ENCODE data around the gene DOHH. TPM values are rescaled to one million over a fixed set of nuclear protein-coding genes. Genes with fewer than 3 reads are reported as not detected.

Gene DOHH
- total RNA-seq, 1 donor = 1.4 TPM

DNA sequence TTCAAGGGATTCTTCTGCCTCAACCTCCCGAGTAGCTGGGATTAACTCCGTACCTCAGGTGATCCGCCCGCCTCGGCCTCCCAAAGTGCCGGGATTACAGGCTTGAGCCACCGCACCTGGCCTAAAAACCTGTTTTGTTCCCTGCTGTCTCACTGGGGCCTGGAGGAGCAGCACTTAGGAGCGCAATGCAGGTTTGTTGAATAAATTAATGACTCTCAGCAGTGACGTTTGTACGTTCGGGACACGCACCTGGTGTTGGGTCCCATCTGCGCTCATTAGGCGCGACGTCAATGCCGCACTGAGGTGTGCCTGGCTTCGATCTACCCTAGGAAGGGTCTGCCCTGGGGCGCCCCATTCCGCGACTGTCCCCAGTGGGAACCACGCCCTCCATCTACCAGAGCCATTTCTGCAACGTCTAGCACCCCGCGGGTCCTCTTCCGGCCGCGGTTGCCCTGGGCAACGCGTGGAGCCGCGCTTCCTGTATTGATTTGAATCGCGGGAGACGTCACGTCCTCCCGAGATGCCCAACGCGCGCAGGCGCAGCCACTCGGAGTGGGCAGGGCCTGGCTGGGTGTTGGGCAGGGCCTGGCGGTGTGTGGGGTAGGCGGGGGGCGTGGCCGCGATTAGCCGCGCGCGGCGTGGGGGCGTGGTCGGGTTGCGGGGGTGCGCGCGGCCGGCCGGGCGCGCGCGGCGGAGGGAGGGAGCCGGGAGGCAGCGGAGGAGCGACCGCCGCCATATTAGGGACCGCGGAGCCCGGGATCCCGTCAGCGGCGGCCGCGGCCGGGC lies 5.3 kb upstream of the DOHH start, which contains the start of gene FZR1:
Gene FZR1 (plus strand): TSS at position 714 of the 786 bp plus-strand sequence. CDS start 16,679 bp downstream, outside the sequence.
- Histone ChIP-seq H3K4me1 (ENCODE audit: insufficient read depth, low read length) (peaks cover 31% of the 10 kb centered on the region), H3K9me3 (ENCODE audit: low read depth, low read length) (no peaks in the 10 kb centered on the region), H3K27me3 (ENCODE audit: insufficient read depth, low read length) (no peaks in the 10 kb centered on the region), H3K4me3 (ENCODE audit: low read length) (peak within 1 kb of the TSS; percentile 78)

DNA sequence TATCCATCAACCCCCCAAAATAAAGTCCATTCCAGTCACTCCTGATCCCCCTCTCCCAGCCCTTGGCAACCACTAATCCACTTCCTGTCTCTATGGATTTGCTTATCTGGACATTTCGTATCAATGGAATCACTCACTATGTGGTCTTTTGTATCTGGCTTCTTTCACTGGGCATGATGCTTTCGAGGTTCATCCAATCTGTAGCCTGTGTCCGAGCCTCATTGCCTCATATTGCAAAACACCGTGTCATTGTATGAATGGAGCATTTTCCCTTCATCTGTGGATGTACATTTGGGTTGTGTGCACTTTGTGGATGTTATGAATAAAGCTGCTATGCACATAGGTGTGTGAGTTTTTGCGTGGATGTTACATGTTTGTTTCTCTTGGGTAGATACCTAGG lies 4.3 kb upstream of the DOHH start:
- Histone ChIP-seq H3K4me1 (ENCODE audit: insufficient read depth, low read length) (peaks cover 37% of the 10 kb centered on the region), H3K9me3 (ENCODE audit: low read depth, low read length) (no peaks in the 10 kb centered on the region), H3K4me3 (ENCODE audit: low read length) (no peak overlapping the region), H3K27me3 (ENCODE audit: insufficient read depth, low read length) (no peaks in the 10 kb centered on the region)

DNA sequence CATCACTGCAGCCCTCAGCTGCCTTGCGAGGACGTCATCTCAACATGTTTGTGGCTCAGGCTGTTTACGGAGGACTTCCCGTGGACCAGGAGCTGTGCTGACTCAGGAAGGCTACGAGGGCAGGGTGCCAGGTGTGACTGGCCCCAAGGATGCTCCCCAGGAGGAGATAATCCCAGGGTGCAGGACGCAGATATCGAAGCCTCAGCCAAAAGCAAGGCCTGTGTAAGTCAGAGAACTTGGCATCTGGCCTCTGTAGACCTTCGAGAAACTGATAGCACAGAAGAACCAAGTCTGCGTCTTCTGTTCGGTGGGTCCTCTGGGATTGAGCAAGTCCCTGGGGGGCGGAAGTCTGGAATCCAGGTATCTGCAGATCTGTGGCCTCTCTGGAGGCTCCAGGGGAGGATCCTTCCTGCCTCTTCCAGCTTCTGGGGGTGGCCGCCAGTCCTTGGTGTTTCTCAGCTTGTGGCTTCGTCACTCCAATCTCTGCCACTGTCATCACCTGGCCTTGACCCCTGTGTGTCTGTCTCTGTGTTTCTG lies 2.6 kb upstream of the DOHH start:
- peaks cover 37% of the 10 kb centered on the region for H3K4me1 ChIP-seq (ENCODE audit: insufficient read depth, low read length)
- no peaks in the 10 kb centered on the region for H3K27me3 ChIP-seq (ENCODE audit: insufficient read depth, low read length)
- no peak overlapping the region for H3K4me3 ChIP-seq (ENCODE audit: low read length)
- no peaks in the 10 kb centered on the region for H3K9me3 ChIP-seq (ENCODE audit: low read depth, low read length)

DNA sequence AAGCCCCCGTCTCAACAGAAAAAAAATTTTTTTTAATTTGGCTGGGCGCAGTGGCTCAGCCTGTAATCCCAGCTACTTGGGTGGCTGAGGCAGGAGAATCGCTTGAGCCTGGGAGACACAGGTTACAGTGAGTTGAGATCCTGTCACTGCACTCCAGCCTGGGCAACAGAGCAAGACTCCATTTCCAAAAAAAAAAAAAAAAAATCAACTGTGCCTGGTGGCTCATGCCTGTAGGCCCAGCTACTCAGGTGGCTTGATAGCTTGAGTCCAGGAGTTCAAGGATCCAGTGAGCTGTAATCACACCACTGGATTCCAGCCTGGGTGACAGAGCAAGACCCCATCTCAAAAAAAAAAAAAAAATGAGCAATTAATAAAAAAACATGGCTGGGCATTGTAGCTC lies 1.3 kb upstream of the DOHH start:
- H3K4me3 ChIP-seq (ENCODE audit: low read length) = no peak overlapping the region
- H3K27me3 ChIP-seq (ENCODE audit: insufficient read depth, low read length) = no peaks in the 10 kb centered on the region
- peaks cover 29% of the 10 kb centered on the region for H3K4me1 ChIP-seq (ENCODE audit: insufficient read depth, low read length)
- no peaks in the 10 kb centered on the region for H3K9me3 ChIP-seq (ENCODE audit: low read depth, low read length)

DNA sequence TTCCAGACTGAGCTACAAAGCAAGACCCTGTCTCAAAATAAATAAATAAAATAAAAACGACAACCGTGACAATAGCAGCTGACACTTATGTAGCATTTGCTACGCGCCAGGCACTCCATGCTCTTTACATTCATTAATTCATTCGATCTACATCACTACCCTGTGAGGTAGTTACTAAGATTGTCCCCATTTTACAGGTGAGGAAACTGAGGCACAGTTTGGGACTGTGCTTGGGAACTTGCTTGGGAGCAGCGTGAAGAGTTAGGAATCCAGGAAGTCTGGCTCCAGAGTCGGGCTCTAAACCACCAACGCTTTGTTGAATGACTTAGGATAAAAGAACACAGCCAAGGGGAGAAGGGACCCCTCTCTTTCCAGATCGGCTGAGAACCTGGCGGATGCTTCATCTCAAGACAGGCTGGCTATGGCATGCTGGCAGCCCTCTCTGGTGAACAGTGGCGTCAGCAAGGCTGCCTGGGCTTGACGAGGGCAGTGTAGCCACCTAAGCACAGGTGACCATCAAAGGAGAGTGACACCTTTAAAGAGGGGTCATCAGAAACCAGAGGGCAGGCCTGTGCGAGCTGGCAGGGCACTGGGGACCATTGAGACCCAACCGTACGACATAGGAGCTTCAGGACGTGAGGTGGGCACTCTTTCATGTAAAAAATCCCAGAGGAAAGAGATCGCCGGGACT lies 591 bp downstream of the DOHH start:
- Histone ChIP-seq H3K4me1 (ENCODE audit: insufficient read depth, low read length) (peaks cover 20% of the 10 kb centered on the region), H3K4me3 (ENCODE audit: low read length) (peak overlapping the region; percentile 86), H3K9me3 (ENCODE audit: low read depth, low read length) (no peaks in the 10 kb centered on the region), H3K27me3 (ENCODE audit: insufficient read depth, low read length) (no peaks in the 10 kb centered on the region)

DNA sequence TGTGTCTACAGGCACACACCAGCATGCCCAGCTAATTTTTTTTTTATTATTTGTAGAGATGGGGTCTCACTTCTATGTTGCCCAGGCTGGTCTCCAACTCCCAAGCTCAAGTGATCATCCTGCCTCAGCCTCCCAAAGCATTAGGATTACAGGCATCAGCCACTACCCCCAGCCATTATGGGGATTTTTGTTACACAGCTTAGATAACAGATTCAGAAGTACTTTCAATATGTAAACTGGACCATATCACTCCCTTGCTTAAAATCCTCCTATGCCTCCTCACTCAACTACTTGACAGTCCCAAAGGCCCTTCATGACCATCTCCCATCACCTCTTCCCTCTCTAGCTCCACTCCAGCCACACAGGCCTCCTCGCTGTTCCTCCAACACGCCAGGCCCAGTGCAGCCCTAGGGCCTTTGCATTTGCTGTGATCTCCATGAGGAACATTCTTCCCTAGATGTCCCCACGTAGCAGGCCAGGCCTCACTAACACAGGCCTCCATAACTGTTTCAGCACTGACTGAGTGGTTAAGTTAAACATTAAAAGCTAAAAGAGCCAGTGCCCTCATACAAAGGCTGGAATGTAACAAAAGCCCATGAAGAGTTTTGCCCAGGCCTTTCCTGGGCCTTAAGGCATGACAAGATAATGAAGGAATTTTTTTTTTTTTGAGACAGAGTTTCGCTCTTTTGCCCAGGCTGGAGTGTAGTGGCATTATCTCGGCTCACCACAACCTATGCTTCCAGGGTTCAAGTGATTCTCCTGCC lies 2.5 kb downstream of the DOHH start:
- Histone ChIP-seq H3K4me3 (ENCODE audit: low read length) (no peak overlapping the region), H3K9me3 (ENCODE audit: low read depth, low read length) (no peaks in the 10 kb centered on the region), H3K4me1 (ENCODE audit: insufficient read depth, low read length) (peaks cover 18% of the 10 kb centered on the region)

DNA sequence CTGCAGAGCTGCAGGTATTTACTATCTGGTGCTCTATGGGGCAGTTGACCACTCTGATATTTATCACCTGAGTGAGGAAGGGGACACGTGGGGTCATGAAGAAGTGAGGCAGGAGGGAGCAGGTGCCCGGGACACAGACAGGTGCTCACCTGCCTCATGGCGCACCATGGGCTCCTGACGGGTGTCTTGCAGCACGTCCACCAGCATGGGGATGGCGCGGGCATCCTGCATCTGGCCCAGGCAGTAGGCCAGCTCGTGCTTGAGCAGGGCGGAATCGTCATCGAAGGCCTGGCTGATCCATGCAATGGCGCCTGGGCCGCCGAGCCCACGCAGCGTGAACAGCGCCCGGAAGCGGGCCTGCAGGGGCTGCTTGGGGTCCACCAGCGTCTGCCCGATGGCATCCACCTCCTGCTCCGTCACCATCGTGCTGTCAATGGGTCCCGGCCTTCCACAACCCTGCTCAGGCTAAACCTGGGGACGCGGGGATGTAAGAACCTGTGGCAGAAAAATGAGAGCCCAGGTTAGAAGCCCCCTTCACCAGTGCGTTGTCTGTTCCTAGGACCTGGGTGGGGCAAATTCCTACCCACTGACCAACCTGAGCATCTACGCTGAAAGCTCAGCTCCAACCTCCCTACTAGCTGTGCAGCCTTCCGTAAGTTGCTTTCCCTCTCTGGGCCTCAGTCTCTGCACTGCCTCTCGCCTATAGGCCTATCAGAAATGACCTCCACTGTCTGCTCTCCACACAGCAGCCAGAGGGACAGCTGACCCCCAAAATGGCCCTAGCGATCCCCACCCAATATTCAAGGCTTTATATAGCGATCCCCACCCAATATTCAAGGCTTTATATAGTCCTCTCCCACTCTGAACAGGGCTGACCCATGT lies 3.8 kb downstream of the DOHH start:
- H3K4me3 ChIP-seq (ENCODE audit: low read length) = no peak overlapping the region
- peaks cover 18% of the 10 kb centered on the region for H3K4me1 ChIP-seq (ENCODE audit: insufficient read depth, low read length)
- no peaks in the 10 kb centered on the region for H3K27me3 ChIP-seq (ENCODE audit: insufficient read depth, low read length)
- no peaks in the 10 kb centered on the region for H3K9me3 ChIP-seq (ENCODE audit: low read depth, low read length)

More for the DNA sequence above, 2.5 kb downstream of the DOHH start:
- H3K27me3 ChIP-seq (ENCODE audit: insufficient read depth, low read length) = no peaks in the 10 kb centered on the region

DNA sequence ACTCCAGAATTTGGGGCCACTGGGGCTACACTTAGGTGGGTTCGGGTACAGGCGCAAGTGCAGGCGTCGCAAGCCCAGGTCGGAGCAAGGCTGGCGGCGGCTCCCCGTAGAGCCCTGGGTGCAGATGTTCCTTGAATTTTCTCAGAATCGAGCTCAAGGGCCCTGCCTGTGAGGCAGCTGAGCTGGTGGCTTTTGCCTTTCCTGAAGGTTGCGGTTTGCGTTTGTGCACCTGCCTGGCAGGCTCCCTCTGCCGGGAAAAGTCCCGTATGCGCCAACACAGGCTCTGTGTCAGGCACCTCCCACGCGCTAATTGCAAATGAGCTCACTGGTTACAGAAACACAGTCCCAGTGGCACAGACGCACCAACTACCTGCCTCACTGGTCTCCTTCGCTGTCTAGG lies 5.9 kb downstream of the DOHH start:
- Histone ChIP-seq H3K4me1 (ENCODE audit: insufficient read depth, low read length) (peaks cover 7% of the 10 kb centered on the region), H3K4me3 (ENCODE audit: low read length) (no peak overlapping the region), H3K9me3 (ENCODE audit: low read depth, low read length) (no peaks in the 10 kb centered on the region), H3K27me3 (ENCODE audit: insufficient read depth, low read length) (no peaks in the 10 kb centered on the region)

DNA sequence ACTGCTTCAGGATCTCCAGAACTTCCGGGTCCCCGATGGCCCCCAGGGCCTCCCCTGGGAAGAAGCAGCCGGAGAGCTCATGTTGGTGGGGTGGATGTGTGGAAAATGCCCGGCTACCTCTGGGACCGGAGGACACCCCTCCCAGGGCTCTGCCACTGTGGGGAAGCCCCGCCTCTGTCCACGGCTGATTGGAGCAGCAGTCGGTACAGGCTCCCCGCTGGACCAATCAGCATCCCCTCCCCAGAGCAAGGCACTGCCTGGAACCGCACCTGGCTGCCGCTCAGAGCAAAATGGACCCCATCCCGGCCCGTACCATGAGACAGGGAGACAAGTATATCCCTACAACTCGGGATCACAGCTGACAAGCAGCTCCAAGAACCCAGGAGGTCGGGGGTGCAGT lies 6.4 kb downstream of the DOHH start:
- H3K4me1 ChIP-seq (ENCODE audit: insufficient read depth, low read length) = peaks cover 1% of the 10 kb centered on the region
- no peaks in the 10 kb centered on the region for H3K9me3 ChIP-seq (ENCODE audit: low read depth, low read length)
- H3K27me3 ChIP-seq (ENCODE audit: insufficient read depth, low read length) = no peaks in the 10 kb centered on the region
- no peak overlapping the region for H3K4me3 ChIP-seq (ENCODE audit: low read length)

DNA sequence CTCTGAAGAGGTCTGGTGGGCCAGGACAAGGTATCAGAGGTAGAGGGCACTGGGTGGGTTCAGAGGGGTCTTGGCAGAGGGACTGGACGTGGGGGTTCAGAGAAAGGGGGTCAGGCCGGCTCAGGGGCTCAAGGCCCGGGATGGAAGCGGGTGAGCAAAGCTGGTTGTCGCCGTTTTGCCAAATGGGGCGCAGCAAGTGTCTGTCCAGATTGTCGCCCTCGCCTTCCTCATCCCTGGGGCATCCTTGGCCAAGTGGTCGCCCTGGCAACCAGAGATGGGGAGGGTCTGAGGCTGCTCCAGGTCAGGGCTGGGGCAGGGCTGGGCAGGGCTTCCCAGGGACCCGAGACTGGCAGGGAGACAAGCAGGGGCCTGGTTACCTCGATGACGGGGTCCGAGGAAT lies 6.8 kb downstream of the DOHH start:
- Histone ChIP-seq H3K4me3 (ENCODE audit: low read length) (no peak overlapping the region), H3K9me3 (ENCODE audit: low read depth, low read length) (no peaks in the 10 kb centered on the region), H3K27me3 (ENCODE audit: insufficient read depth, low read length) (no peaks in the 10 kb centered on the region), H3K4me1 (ENCODE audit: insufficient read depth, low read length) (no peaks in the 10 kb centered on the region)

DNA sequence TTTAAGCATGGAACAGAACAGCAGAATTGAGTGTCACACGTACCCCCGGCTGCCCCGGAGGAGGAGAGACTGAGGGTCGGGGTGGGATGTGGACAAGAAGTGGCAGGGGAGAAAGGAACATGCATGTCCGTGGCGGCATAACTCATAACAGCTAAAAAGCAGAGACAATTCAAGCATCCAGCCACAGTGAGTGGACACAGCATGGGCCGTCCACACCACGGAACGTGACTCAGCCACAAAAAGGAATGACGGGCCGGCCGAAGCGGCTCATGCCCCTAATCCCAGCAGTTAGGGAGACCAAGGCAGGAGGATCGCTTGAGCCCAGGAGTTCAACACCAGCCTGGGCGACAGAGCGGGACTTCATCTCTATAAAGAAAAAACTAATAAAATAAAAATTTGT lies 7.6 kb downstream of the DOHH start:
- Histone ChIP-seq H3K4me3 (ENCODE audit: low read length) (no peak overlapping the region), H3K4me1 (ENCODE audit: insufficient read depth, low read length) (no peaks in the 10 kb centered on the region), H3K9me3 (ENCODE audit: low read depth, low read length) (no peaks in the 10 kb centered on the region), H3K27me3 (ENCODE audit: insufficient read depth, low read length) (no peaks in the 10 kb centered on the region)

DNA sequence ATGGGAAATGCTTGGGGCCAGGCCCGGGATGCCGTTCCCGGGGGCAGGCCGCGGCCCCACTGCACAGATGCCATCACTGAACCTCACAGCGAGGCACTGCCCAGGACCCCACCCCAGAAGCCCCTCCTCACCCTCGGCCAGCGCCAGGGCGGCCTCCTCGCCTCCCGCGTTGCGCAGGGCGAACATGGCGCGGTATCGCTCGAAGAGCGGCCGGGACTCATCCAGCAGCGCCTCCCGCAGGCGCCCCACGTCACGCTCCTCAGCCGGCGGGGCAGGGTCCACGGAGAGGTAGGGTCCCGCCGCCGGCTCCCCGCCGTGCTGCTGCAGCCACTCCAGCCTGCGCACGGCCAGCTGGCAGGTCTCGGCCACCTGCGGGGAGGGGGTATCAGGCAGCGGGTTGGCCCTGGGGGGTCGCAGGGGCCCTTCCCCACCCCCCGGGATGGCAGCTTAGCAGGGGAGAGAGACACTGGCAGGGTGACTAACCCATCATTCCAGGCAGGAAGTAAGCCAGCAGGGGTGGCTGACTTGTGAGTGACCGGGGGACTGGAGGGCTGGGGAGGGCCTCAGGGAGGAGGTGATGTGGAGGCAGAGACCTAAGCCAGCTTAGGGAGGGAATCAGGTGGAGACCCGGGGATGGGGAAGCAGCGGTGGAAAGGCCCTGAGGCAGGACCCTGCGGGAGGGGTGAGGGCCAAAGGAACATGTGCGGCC lies 8.2 kb downstream of the DOHH start:
- no peaks in the 10 kb centered on the region for H3K4me1 ChIP-seq (ENCODE audit: insufficient read depth, low read length)
- no peaks in the 10 kb centered on the region for H3K9me3 ChIP-seq (ENCODE audit: low read depth, low read length)
- H3K4me3 ChIP-seq (ENCODE audit: low read length) = no peak overlapping the region
- H3K27me3 ChIP-seq (ENCODE audit: insufficient read depth, low read length) = no peaks in the 10 kb centered on the region

DNA sequence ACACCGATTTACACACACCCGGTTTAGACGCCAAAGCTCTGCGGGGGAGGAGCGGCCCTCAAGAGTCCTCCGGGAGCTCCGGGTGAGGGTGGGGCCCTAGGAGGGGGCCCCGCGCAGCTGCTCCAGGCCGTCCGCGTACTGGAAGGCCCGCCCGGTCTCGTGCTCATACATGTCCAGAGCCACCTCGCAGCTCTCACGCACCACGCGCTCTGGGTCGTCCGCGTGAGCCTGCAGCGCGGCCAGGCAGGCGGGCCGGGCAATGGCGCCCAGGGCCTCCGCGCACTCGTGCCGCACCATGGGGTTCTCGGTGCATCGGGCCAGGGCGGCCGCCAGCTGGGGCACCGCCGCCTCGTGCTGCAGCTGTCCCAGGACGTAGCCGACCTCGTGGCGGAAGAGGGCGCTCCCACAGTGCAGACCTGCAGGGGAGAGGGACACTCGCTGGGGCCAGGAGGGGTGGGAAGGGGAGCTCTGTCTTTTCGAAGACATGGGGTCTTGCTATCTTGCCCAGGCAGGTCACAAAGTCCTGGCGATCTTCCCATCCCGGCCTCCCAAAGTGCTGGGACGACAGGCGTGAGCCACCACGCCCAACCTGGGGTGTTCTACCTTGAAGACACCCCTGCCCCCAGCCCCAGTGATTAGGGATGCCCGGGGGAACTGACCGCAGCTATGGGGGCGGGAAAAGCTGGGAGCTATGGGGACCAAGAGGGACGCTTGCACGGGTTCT lies 8.9 kb downstream of the DOHH start:
- Histone ChIP-seq H3K27me3 (ENCODE audit: insufficient read depth, low read length) (no peaks in the 10 kb centered on the region), H3K9me3 (ENCODE audit: low read depth, low read length) (no peaks in the 10 kb centered on the region)

More for the DNA sequence above, 8.9 kb downstream of the DOHH start:
- H3K4me3 ChIP-seq (ENCODE audit: low read length) = no peak overlapping the region
- H3K4me1 ChIP-seq (ENCODE audit: insufficient read depth, low read length) = no peaks in the 10 kb centered on the region

All from mononuclear cell (primary cell).